ENCODE data around the gene PPP5C.
"Not testable (repeated sequence)": the region's sequence is repeated elsewhere in the genome, so short reads cannot be mapped to it uniquely, and the experiment has no call there.

Gene PPP5C

GRCh38 chr19:46412650-46413261 is 65.9 kb downstream of the PPP5C start:
- TF ChIP-seq ZFX (IDR thresholded peaks at IDR 0.05; ENCODE audit: borderline replicate concordance) = no peak
- TF ChIP-seq, protein P1, sequence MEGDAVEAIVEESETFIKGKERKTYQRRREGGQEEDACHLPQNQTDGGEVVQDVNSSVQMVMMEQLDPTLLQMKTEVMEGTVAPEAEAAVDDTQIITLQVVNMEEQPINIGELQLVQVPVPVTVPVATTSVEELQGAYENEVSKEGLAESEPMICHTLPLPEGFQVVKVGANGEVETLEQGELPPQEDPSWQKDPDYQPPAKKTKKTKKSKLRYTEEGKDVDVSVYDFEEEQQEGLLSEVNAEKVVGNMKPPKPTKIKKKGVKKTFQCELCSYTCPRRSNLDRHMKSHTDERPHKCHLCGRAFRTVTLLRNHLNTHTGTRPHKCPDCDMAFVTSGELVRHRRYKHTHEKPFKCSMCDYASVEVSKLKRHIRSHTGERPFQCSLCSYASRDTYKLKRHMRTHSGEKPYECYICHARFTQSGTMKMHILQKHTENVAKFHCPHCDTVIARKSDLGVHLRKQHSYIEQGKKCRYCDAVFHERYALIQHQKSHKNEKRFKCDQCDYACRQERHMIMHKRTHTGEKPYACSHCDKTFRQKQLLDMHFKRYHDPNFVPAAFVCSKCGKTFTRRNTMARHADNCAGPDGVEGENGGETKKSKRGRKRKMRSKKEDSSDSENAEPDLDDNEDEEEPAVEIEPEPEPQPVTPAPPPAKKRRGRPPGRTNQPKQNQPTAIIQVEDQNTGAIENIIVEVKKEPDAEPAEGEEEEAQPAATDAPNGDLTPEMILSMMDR (IDR thresholded peaks at IDR 0.05) = no peak
- no peak overlapping the region for H3K27ac ChIP-seq

DNA sequence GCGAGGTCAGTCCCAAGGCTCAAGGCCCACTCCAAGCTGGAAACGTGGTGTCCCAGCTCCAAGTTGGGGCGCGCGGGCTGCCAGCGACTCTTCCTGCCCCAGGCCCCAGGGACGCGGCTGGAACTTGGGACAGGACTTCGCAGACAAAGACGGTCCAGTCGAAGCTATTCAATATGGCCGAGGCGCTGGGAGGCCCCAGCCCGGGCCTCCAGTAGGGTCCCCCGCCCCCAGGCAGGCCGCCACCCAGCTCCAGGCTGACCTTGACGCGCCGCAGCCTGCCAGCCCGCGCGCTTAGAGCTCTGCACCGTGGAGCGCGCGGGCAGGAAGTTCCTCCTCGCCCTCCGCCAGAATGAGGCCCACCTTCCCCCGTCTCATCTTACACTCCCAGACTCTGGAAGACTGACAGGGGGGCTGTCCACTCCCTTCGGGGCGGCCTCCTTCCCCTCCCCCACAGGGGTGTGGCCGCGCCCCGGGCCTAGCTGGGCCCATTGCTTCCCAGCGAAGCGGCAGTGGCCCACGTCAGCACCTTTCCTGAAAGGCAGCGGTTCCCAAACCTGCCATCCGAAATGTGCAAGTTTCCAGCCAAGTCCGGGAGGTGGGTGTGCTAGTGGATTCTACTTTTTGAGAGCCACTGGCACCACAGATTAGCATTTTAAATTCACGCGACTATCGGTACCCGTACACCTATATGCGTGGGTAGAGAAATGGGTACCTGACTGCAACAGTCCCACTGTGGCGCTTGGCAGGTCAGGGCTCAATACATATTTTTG is 66.6 kb downstream of the PPP5C start, which contains the start of gene CCDC8:
Gene CCDC8, minus strand, starts transcription at position 303 of the 770 bp plus-strand sequence. CDS start 754 bp downstream, outside the sequence.
- H3K27ac ChIP-seq = no peak within 1 kb of the TSS
- no peak for TF ChIP-seq ZFX (IDR thresholded peaks at IDR 0.05; ENCODE audit: borderline replicate concordance)
- TF ChIP-seq, protein P1 (IDR thresholded peaks at IDR 0.05) = no peak

GRCh38 chr19:46414899-46415298 is 68.0 kb downstream of the PPP5C start:
- not testable (repeated sequence) for H3K27ac ChIP-seq

DNA sequence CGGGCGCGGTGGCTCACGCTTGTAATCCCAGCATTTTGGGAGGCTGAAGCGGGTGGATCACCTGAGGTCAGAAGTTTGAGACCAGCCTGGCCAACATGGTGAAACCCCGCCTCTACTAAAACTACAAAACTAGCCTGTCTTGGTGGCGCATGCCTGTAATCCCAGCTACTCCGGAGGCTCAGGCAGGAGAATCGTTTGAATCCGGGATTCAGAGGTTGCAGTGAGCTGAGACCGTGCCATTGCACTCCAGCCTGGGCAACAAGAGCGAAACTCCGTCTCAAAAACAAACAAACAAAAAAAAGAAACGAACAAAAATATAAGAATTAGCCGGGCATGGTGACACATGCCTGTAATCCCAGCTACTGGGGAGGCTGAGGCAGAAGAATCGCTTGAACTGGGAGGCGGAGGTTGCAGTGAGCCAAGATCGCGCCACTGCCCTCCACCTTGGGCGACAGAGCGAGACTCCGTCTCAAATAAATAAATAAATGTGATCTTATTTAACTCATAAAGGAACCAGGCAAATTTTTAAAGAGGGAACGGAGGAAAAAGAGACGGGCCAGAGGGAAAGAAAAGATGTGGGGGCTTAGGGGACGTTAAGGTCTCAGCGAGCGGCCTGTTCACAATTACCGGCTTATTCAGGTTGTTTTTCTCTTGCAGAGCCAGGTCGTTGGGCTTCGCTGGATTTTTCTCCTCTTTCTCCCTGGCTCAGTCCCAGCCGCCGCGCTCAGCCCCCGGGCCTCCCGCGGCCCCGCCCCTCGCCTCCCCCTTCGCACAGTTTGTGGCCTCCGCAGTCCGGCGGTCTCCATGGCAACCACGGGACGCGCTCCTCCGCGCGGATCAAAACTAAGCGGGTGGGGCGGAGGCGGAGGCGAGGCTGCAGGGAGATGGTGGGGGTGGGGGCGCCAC is 69.2 kb downstream of the PPP5C start:
- peak overlapping the region; percentile 37; the same call in 1 of the 2 replicates for H3K27ac ChIP-seq

- H3K27ac ChIP-seq = no peak overlapping the region
- TF ChIP-seq ZFX (IDR thresholded peaks at IDR 0.05; ENCODE audit: borderline replicate concordance) = no peak
- TF ChIP-seq, protein P1 (IDR thresholded peaks at IDR 0.05) = no peak
Observed at GRCh38 chr19:46420056-46420455, 73.2 kb downstream of the PPP5C start.

GRCh38 chr19:46422344-46422743 is 75.5 kb downstream of the PPP5C start:
- H3K27ac ChIP-seq = no peak overlapping the region
- TF ChIP-seq ZFX (IDR thresholded peaks at IDR 0.05; ENCODE audit: borderline replicate concordance) = no peak
- TF ChIP-seq, protein P1 (IDR thresholded peaks at IDR 0.05) = no peak

DNA sequence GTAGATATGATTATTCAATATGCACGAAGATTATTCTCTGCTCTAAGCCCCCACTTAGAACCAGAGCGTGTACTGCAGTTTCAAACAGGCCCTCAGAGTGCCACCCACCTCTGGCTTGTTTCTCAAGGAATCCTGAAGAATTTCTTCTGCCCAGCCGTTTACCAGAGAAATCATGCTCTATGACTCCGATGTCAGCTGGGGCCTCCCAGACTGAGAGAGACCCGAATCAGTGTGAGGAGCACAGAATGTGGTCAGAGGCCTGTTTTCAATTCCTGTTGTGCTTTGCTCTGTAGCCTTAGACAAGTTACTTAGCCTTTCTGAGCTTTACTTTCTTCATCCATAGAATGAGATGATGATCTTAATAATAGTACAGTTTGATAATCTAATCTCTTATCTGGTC is 76.3 kb downstream of the PPP5C start:
- H3K27ac ChIP-seq = no peak overlapping the region
- TF ChIP-seq, protein P1 (IDR thresholded peaks at IDR 0.05) = no peak
- TF ChIP-seq ZFX (IDR thresholded peaks at IDR 0.05; ENCODE audit: borderline replicate concordance) = no peak
